Putamen (tissue), 1 donor: ENCODE data around the gene CCDC8.
"Not testable (repeated sequence)": the region's sequence is repeated elsewhere in the genome, so short reads cannot be mapped to it uniquely, and the experiment has no call there.

Experiments
- DNase-seq: peaks from one replicate; pipeline ENCODE4 v3.0.0-alpha.2; 2016; ENCODE audit warnings: low spot score

The CCDC8 gene

GRCh38 chr19:46413262-46414031 is at the start of gene CCDC8:
Gene CCDC8, minus strand, starts transcription at chr19:46413564. Its CDS starts 754 bp downstream, at chr19:46412810.
- no peak for DNase-seq

GRCh38 chr19:46461537-46461936 is 48.2 kb upstream of the CCDC8 start:
- no peak for DNase-seq

- no peak for DNase-seq
Observed at GRCh38 chr19:46460981-46461380, 47.6 kb upstream of the CCDC8 start.

- DNase-seq, result no peak
Observed at GRCh38 chr19:46460055-46460454, 46.7 kb upstream of the CCDC8 start.

- DNase-seq, result no peak
Observed at GRCh38 chr19:46456930-46457329, 43.6 kb upstream of the CCDC8 start.

- no peak for DNase-seq
Observed at GRCh38 chr19:46454244-46454643, 40.9 kb upstream of the CCDC8 start.

GRCh38 chr19:46453661-46454060 is 40.3 kb upstream of the CCDC8 start:
- no peak for DNase-seq

GRCh38 chr19:46452186-46452585 is 38.8 kb upstream of the CCDC8 start:
- DNase-seq, result no peak

- DNase-seq, result no peak
Observed at GRCh38 chr19:46451352-46451751, 38.0 kb upstream of the CCDC8 start.

- no peak for DNase-seq
Observed at GRCh38 chr19:46450737-46451136, 37.4 kb upstream of the CCDC8 start.

- no peak for DNase-seq
Observed at GRCh38 chr19:46449228-46449627, 35.9 kb upstream of the CCDC8 start.

GRCh38 chr19:46448601-46449000 is 35.2 kb upstream of the CCDC8 start:
- no peak for DNase-seq

GRCh38 chr19:46447824-46448223 is 34.5 kb upstream of the CCDC8 start:
- DNase-seq, result no peak

GRCh38 chr19:46447006-46447405 is 33.6 kb upstream of the CCDC8 start:
- DNase-seq, result no peak

GRCh38 chr19:46446021-46446420 is 32.7 kb upstream of the CCDC8 start:
- no peak for DNase-seq

- no peak for DNase-seq
Observed at GRCh38 chr19:46442808-46443450, 29.6 kb upstream of the CCDC8 start.

- DNase-seq, result no peak
Observed at GRCh38 chr19:46441866-46442265, 28.5 kb upstream of the CCDC8 start.

GRCh38 chr19:46435689-46436088 is 22.3 kb upstream of the CCDC8 start:
- DNase-seq, result not testable (repeated sequence)

- DNase-seq, result peak; percentile 90
Observed at GRCh38 chr19:46435009-46435408, 21.6 kb upstream of the CCDC8 start.

- DNase-seq, result not testable (repeated sequence)
Observed at GRCh38 chr19:46433470-46433869, 20.1 kb upstream of the CCDC8 start.

- no peak for DNase-seq
Observed at GRCh38 chr19:46431824-46432223, 18.5 kb upstream of the CCDC8 start.

GRCh38 chr19:46429999-46430398 is 16.6 kb upstream of the CCDC8 start:
- DNase-seq, result no peak

- peak; percentile 89 for DNase-seq
Observed at GRCh38 chr19:46428239-46429135, 15.1 kb upstream of the CCDC8 start, which contains the start of gene PNMA8C. Gene PNMA8C, minus strand, starts transcription at chr19:46428936. Its CDS starts 577 bp downstream, at chr19:46428359.
